HepG2 (cell line): ENCODE measurements around the gene FMN2. TPM values are rescaled to one million over a fixed set of nuclear protein-coding genes. Genes with fewer than 3 reads are reported as not detected.

Source experiments
- ATAC-seq: fragments of 200-7000 bp; cut with Tn5 transposase; 3 replicates; pipeline ENCODE4 v1.9.1; 2020; ENCODE audit warnings: mild to moderate bottlenecking, moderate library complexity
- BruUV-seq: library from RNA; stranded (reverse); fragments of 400-500 nt; replicated peaks from 2 replicates; lab custom pipeline; 2021; lab: Mats Ljungman, UMichigan
- CTCF ChIA-PET: fragments of 300-600 bp; formaldehyde crosslinking; extraction: SDS; loops from one replicate; lab custom pipeline; 2021; ENCODE audit warnings: low total read pairs, inconsistent platforms, low intra/inter-chr PET ratio; lab: Yijun Ruan, JAX
- POLR2A ChIA-PET: fragments of 350-600 bp; sonication (Branson Sonifier 250); formaldehyde crosslinking; loops from one replicate; lab custom pipeline; 2020; ENCODE audit warnings: antibody characterized with exemption, inconsistent platforms; lab: Yijun Ruan, JAX
- DNase-seq: peaks from one replicate; pipeline ENCODE4 v3.0.0-alpha.2; 2015; ENCODE audit warnings: low spot score
- FAIRE-seq: peaks from 3 replicates; lab custom pipeline; 2011; peaks lifted over from hg19 to GRCh38; lab: Jason Lieb, UNC
- H2AFZ ChIP-seq: one replicate; pipeline ENCODE4 v1.6.1; 2011; ENCODE audit warnings: low read length, inconsistent platforms
- H3K27ac ChIP-seq: fragments of 300-600 bp; 3 replicates; pipeline ENCODE4 v1.8.0; 2011; ENCODE audit warnings: mixed run types, mild to moderate bottlenecking, mixed read lengths, low read length, inconsistent platforms; ENCODE audit not compliant: insufficient read depth; ENCODE audit errors: extremely low read length
- H3K27me3 ChIP-seq, 2 experiments: fragments of 200-600 bp in 1 of 2; 2 replicates in 1 of 2; 3 replicates in 1 of 2; pipeline versions ENCODE4 v1.6.0 to v1.8.0; 2011; ENCODE audit warnings: low read length in 2 of 2, mild to moderate bottlenecking in 2 of 2, moderate library complexity in 2 of 2, inconsistent platforms in 1 of 2; ENCODE audit not compliant: insufficient read depth in 2 of 2, control insufficient read depth in 1 of 2
- H3K36me3 ChIP-seq, 2 experiments: fragments of 200-600 bp in 1 of 2; replicated peaks in 1 of 2; 2 replicates in 1 of 2; 3 replicates in 1 of 2; pipeline versions ENCODE4 v1.5.1 to v1.8.0; 2011; ENCODE audit warnings: low read length in 2 of 2, inconsistent platforms in 1 of 2; ENCODE audit not compliant: insufficient read depth in 2 of 2, control insufficient read depth in 1 of 2
- H3K4me1 ChIP-seq: 2 replicates; pipeline ENCODE4 v1.5.1; 2012; ENCODE audit warnings: low read length, inconsistent platforms; ENCODE audit not compliant: insufficient read depth
- H3K4me2 ChIP-seq: 2 replicates; pipeline ENCODE4 v1.6.0; 2011; ENCODE audit warnings: low read depth, low read length, inconsistent platforms
- H3K4me3 ChIP-seq, 3 experiments: fragments of 200-600 bp in 1 of 3; sonication (generic), shearing (Covaris generic) in 1 of 3; replicated peaks in 1 of 3; 2 replicates each; pipeline ENCODE4 v1.5.1; 2011 to 2016; ENCODE audit warnings: low read length in 3 of 3, inconsistent platforms in 2 of 3, low read depth in 2 of 3, mild to moderate bottlenecking in 2 of 3, control low read depth in 1 of 3, mixed read lengths in 1 of 3; ENCODE audit not compliant: insufficient read depth in 1 of 3
- H3K79me2 ChIP-seq: one replicate; pipeline ENCODE4 v1.6.1; 2011; ENCODE audit warnings: low read length, inconsistent platforms; ENCODE audit not compliant: insufficient read depth
- H3K9ac ChIP-seq: 2 replicates; pipeline ENCODE4 v1.6.0; 2011; ENCODE audit warnings: mild to moderate bottlenecking, low read depth, low read length, inconsistent platforms; ENCODE audit not compliant: insufficient read depth
- H3K9me3 ChIP-seq: 2 replicates; pipeline ENCODE4 v1.5.1; 2012; ENCODE audit warnings: mild to moderate bottlenecking, low read length
- H4K20me1 ChIP-seq: 2 replicates; pipeline ENCODE4 v1.6.0; 2011; ENCODE audit warnings: inconsistent platforms, mild to moderate bottlenecking, low read length, moderate library complexity; ENCODE audit not compliant: insufficient read depth
- AKAP8 ChIP-seq: sonication (generic); formaldehyde crosslinking; IDR thresholded peaks from 2 replicates; pipeline ENCODE4 v1.5.1; 2020; ENCODE audit warnings: mild to moderate bottlenecking, missing genetic modification reagents
- HMG20A ChIP-seq: IDR thresholded peaks from 2 replicates; pipeline ENCODE4 v1.6.1; 2016; ENCODE audit warnings: borderline replicate concordance
- KDM1A ChIP-seq: IDR thresholded peaks from 2 replicates; pipeline ENCODE4 v1.6.1; 2016; ENCODE audit warnings: missing compliant biosample characterization
- KLF15 ChIP-seq: sonication (generic); formaldehyde crosslinking; IDR thresholded peaks from 2 replicates; pipeline ENCODE4 v1.8.1; 2023; ENCODE audit warnings: borderline replicate concordance, mild to moderate bottlenecking, inconsistent platforms, missing genetic modification reagents, mixed read lengths
- MTF2 ChIP-seq: sonication (generic); formaldehyde crosslinking; IDR thresholded peaks from 2 replicates; pipeline ENCODE4 v1.5.0; 2020; ENCODE audit warnings: missing genetic modification reagents, borderline replicate concordance
- SRY ChIP-seq: sonication (generic); formaldehyde crosslinking; IDR thresholded peaks from 2 replicates; pipeline ENCODE4 v1.8.0; 2022; ENCODE audit warnings: mild to moderate bottlenecking, missing genetic modification reagents
- STAT5B ChIP-seq: sonication (generic); formaldehyde crosslinking; IDR thresholded peaks from 2 replicates; pipeline ENCODE4 v1.4.0; 2020; ENCODE audit warnings: missing genetic modification reagents
- XBP1 ChIP-seq: sonication (generic); formaldehyde crosslinking; IDR thresholded peaks from 2 replicates; pipeline ENCODE4 v1.5.0; 2020; ENCODE audit warnings: missing genetic modification reagents
- ZBTB8A ChIP-seq: sonication (generic); formaldehyde crosslinking; IDR thresholded peaks from 2 replicates; pipeline ENCODE4 v1.4.0; 2020; ENCODE audit warnings: mild to moderate bottlenecking, low read depth, missing genetic modification reagents, borderline replicate concordance
- ZNF101 ChIP-seq: sonication (generic); formaldehyde crosslinking; IDR thresholded peaks from 2 replicates; pipeline ENCODE4 v1.4.0; 2020; ENCODE audit warnings: mild to moderate bottlenecking, low read depth, missing genetic modification reagents, borderline replicate concordance
- ZNF256 ChIP-seq: sonication (generic); formaldehyde crosslinking; conservative IDR thresholded peaks from 2 replicates; pipeline ENCODE4 v1.4.0; 2020; ENCODE audit warnings: missing genetic modification reagents
- ZNF639 ChIP-seq: conservative IDR thresholded peaks from 2 replicates; pipeline ENCODE4 v1.6.1; 2018; ENCODE audit warnings: missing genetic modification reagents
- ZNF737 ChIP-seq: sonication (generic); formaldehyde crosslinking; IDR thresholded peaks from 2 replicates; pipeline ENCODE4 v1.5.0; 2020; ENCODE audit warnings: missing genetic modification reagents, mild to moderate bottlenecking, borderline replicate concordance
- WGBS: methylation state at CpG from one replicate; pipeline ENCODE4 v1.1.6; 2017; ENCODE audit warnings: low lambda C conversion rate; 5-methylcytosine and 5-hydroxymethylcytosine counted together
- in situ Hi-C: cut with HindIII; loops from 2 replicates; pipeline ENCODE4 v1.10.0; 2017; ENCODE audit warnings: low pct_unique_long_range_greater_than_20kb; ENCODE audit not compliant: extremely low pct_ligation_motif_present
- intact Hi-C: fragments of 100-400 bp; cut with micrococcal nuclease; formaldehyde crosslinking; loops from one replicate; pipeline ENCODE4 v1.10.0; 2022; ENCODE audit not compliant: unreplicated experiment
- polyA plus RNA-seq, 8 experiments: library from polyadenylated mRNA; depleted of rRNA in 3 of 8; stranded (reverse) in 7 of 8; unstranded in 1 of 8; fragments of >200 nt; fragmentation: Illumina TruSeq in 4 of 8; extraction: Trizol in 4 of 8; gene quantifications; 2 replicates each; pipeline versions ENCODE4 v1.2.1 to v1.2.3, GENCODE V29; 2011 to 2016; ENCODE audit warnings: low read depth in 4 of 8, missing spikeins in 1 of 8, mixed read lengths in 1 of 8; ENCODE audit not compliant: insufficient read depth in 1 of 8
- total RNA-seq, 5 experiments: library from RNA; depleted of rRNA; stranded (reverse); fragments of >200 nt; fragmentation: Illumina TruSeq; extraction: Trizol; gene quantifications; 2 replicates each; pipeline ENCODE4 v1.2.3, GENCODE V29; 2016; ENCODE audit warnings: low read depth in 1 of 5
- TF ChIP-seq, protein P1 (sequence below): sonication (generic); formaldehyde crosslinking; conservative IDR thresholded peaks from 2 replicates; pipeline ENCODE4 v1.4.0; 2020; ENCODE audit warnings: missing genetic modification reagents
- TF ChIP-seq, protein P2 (sequence below), 2 experiments: sonication (generic) in 1 of 2; formaldehyde crosslinking in 1 of 2; IDR thresholded peaks; 2 replicates each; pipeline versions ENCODE4 v1.4.0 to v1.6.1; 2016 to 2020; ENCODE audit warnings: borderline replicate concordance in 1 of 2, low read depth in 1 of 2, mild to moderate bottlenecking in 1 of 2, missing genetic modification reagents in 1 of 2
- TF ChIP-seq, protein P3 (sequence below): sonication (generic); formaldehyde crosslinking; IDR thresholded peaks from 2 replicates; pipeline ENCODE4 v1.8.1; 2023; ENCODE audit warnings: mild to moderate bottlenecking, moderate library complexity, missing genetic modification reagents

Gene FMN2
- total and polyA plus RNA-seq, 2 of the 13 experiments (the other 11 are each of a cell fraction or from before 2014, with no cell fraction given) = not detected

- H3K4me3 ChIP-seq = no peak overlapping the region
- ChIA-PET POLR2A (no interaction called here), CTCF (no interaction called here)
- no peaks in the 10 kb centered on the region; the same call in 1 of the 2 replicates for H3K9me3 ChIP-seq
- H3K36me3 ChIP-seq = no peaks in the 10 kb centered on the region
- BruUV-seq = no TSS peak
- DNase-seq (no peak), ATAC-seq (no peak), FAIRE-seq (no peak)
- intact Hi-C loops = no loop called here
- no peaks in the 10 kb centered on the region for H3K27me3 ChIP-seq
- H3K79me2 ChIP-seq = no peaks in the 10 kb centered on the region
- no peak overlapping the region for H2AFZ ChIP-seq
- in situ Hi-C loops = no loop called here
- no peaks in the 10 kb centered on the region for H4K20me1 ChIP-seq
- no peak overlapping the region for H3K27ac ChIP-seq
- H3K4me2 ChIP-seq = no peak overlapping the region
- 2% methylated on average over 5 of the region's 11 CpGs for WGBS
- no peak overlapping the region for H3K9ac ChIP-seq
- no peaks in the 10 kb centered on the region for H3K4me1 ChIP-seq
- TF ChIP-seq, protein P1, sequence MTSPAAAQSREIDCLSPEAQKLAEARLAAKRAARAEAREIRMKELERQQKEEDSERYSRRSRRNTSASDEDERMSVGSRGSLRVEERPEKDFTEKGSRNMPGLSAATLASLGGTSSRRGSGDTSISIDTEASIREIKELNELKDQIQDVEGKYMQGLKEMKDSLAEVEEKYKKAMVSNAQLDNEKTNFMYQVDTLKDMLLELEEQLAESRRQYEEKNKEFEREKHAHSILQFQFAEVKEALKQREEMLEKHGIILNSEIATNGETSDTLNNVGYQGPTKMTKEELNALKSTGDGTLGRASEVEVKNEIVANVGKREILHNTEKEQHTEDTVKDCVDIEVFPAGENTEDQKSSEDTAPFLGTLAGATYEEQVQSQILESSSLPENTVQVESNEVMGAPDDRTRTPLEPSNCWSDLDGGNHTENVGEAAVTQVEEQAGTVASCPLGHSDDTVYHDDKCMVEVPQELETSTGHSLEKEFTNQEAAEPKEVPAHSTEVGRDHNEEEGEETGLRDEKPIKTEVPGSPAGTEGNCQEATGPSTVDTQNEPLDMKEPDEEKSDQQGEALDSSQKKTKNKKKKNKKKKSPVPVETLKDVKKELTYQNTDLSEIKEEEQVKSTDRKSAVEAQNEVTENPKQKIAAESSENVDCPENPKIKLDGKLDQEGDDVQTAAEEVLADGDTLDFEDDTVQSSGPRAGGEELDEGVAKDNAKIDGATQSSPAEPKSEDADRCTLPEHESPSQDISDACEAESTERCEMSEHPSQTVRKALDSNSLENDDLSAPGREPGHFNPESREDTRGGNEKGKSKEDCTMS (CRISPR knock-in tag) = no peak
- TF ChIP-seq ZNF256 (CRISPR knock-in tag) (no peak), KLF15 (CRISPR knock-in tag) (no peak), ZNF639 (CRISPR knock-in tag) (no peak), ZBTB8A (CRISPR knock-in tag) (no peak), HMG20A (CRISPR knock-in tag) (no peak), XBP1 (CRISPR knock-in tag) (no peak), ZNF101 (CRISPR knock-in tag) (no peak), KDM1A (CRISPR knock-in tag) (no peak), MTF2 (no peak), ZNF737 (no peak), STAT5B (CRISPR knock-in tag) (no peak), AKAP8 (CRISPR knock-in tag) (no peak), SRY (CRISPR knock-in tag) (no peak)
- TF ChIP-seq, protein P2, sequence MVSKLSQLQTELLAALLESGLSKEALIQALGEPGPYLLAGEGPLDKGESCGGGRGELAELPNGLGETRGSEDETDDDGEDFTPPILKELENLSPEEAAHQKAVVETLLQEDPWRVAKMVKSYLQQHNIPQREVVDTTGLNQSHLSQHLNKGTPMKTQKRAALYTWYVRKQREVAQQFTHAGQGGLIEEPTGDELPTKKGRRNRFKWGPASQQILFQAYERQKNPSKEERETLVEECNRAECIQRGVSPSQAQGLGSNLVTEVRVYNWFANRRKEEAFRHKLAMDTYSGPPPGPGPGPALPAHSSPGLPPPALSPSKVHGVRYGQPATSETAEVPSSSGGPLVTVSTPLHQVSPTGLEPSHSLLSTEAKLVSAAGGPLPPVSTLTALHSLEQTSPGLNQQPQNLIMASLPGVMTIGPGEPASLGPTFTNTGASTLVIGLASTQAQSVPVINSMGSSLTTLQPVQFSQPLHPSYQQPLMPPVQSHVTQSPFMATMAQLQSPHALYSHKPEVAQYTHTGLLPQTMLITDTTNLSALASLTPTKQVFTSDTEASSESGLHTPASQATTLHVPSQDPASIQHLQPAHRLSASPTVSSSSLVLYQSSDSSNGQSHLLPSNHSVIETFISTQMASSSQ (IDR thresholded peaks at IDR 0.05; ENCODE audit: low read depth) = no peak
- TF ChIP-seq, protein P2 (CRISPR knock-in tag; IDR thresholded peaks at IDR 0.05; ENCODE audit: borderline replicate concordance) = no peak
- TF ChIP-seq, protein P3, sequence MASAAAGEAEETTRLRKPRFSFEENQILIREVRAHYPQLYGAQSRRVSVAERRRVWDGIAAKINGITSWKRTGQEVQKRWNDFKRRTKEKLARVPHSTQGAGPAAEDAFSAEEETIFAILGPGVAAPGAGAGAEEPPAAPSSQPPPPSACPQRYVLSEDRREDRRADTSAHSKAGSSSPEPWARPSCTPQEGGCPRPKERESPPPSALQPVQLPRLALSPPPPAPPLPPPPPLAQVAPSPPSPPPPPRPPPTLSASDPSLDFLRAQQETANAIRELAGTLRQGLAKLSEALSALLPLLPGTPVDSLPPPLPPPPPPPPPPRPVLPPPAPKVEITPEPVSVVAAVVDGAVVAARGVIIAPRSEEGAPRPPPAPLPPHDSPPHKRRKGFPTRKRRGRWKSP = no peak
These were observed 163.2 kb downstream of the FMN2 start for GRCh38 chr1:240254778-240255291.
